HG02678 (cell line): ENCODE measurements around the gene SRRM5.
"Not testable (repeated sequence)": the region's sequence is repeated elsewhere in the genome, so short reads cannot be mapped to it uniquely, and the experiment has no call there.

Source experiments
- ATAC-seq: cut with Tn5 transposase; IDR thresholded peaks from one replicate; pipeline ENCODE4 v1.9.1; 2021; ENCODE audit warnings: mild to moderate bottlenecking, moderate library complexity; ENCODE audit not compliant: unreplicated experiment

SRRM5 gene

DNA sequence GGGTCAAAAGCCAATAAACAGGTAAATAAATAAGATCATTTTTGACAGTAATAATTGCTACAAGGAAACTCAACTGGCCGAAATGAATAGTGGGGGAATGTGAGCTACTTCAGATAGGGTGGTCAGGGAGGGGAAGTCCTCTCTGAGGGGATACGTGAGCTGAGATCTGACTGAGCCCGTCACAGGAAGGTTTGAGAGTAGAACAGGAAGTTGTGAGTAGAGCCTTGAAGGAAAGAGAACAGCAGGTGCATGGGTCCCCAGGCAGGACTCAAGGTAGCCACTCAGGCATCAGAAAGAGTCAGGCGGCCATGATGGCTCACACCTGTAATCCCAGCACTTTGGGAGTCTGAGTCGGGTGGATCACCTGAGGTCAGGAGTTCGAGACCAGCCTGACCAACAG, 22.2 kb upstream of the SRRM5 start:
- ATAC-seq, result no peak

GRCh38 chr19:43591904-43592772, 19.8 kb upstream of the SRRM5 start:
- no peak for ATAC-seq

GRCh38 chr19:43592800-43593350, 19.0 kb upstream of the SRRM5 start:
- ATAC-seq, result no peak

GRCh38 chr19:43594081-43594697, 17.7 kb upstream of the SRRM5 start:
- ATAC-seq, result no peak

DNA sequence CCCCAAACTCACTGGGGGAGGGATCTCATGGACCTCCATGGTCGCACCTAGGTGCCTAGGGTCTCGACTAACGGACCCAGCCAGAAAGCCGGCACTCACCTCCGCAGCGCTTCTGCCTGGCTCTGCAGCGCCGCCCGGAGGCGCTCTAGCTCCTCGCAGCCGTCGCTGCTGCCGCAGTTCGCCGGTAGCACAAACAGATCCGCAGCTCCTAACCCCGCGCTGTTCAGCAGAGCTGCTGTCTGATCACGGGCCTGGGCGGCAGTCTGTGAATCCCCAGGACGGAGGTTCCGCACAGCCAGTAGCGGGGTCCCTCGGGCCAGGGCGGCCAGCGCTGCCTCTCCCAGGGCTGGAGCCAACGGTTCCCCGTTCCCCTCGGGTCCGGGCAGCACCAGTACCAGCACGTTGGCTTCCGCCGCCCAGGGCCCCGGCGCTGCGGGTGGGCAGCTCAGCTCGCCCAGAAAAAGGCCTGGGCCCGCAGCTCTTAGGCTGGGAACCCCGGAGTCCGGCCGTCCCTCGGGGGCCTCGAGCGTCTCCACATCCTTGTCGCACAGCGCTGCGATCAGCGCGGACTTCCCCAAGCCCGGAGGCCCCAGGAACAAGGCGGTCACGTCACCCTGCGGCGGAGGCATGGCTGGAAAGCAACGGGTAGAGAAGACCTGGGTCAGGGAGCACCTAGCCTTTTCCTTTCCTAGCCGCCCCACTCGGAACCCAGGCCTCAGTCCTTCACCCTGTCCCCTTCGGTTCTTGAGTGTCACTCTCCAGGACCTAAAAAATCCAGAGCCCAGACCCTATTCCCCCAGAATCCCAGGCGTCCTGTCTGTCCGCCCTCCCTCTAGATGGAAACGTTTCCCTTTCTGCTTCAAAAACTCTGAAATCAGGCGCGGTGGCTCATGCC, 16.9 kb upstream of the SRRM5 start:
- ATAC-seq, result no peak

DNA sequence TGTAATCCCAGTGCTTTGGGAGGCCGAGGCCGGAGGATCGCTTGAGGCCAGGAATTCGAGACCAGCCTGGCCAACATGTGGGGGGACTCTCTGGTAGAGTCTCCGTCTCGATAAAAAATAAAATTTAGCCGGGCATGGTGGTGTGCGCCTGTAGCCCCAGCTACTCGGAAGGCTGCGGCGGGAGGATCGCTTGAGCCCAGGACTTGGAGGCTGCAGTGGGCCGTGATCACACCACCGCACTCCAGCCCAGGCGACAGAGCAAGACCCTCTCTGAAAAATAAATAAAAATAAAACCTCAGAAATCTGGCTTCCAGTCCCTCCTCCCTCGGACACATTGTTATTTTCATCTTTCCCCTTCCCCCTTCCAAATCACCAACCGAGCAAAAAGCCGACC, 16.3 kb upstream of the SRRM5 start:
- peak; percentile 1 for ATAC-seq

DNA sequence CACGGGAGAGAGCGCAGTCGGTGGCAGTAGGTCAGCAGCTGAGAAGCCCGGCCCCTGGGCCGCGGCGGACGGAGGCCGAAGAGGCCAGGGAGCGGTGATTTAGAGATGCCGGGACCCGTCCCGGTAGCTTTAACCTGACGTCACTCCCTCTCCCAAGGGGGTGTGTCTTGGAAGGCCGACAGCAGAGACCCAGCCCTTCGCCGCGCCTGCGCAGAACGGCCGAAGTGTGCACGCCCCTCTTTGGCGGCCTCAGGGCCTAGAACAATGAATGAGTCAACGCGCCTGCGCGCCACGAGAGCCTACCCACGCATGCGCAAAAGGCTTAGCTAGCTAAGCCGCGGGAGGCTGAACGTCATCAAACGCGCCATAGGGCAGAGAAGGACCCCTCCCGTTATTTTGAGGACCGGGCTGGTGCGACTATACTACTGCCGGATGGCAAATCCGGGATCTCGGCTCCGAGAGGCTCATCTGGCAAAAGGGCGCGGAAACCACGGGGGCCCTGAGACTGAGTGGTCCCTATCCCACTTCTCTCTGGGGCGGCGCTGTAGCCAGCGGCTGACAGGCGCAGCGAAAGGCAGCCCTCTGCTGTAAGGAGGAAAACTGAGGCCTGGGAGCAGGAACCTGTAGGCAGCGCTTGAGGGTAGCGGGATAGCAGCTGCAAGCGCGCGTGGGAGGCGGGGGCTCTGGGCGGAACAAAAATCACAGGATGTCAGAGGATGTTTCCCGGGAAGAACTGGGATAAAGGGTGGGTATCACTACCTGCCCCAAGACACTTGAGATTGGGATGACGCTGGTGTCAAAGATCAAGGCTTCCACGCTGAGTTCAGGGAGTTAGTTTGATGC, 15.7 kb upstream of the SRRM5 start, which contains the start of the genes IRGQ and ZNF576:
Gene IRGQ, minus strand, starts transcription at position 136 of the 843 bp plus-strand sequence. CDS start 796 bp downstream, outside the sequence.
Gene ZNF576, plus strand, starts transcription at position 597 of the 843 bp plus-strand sequence. CDS start 514 bp downstream, outside the sequence.
- ATAC-seq, result peak; percentile 85

DNA sequence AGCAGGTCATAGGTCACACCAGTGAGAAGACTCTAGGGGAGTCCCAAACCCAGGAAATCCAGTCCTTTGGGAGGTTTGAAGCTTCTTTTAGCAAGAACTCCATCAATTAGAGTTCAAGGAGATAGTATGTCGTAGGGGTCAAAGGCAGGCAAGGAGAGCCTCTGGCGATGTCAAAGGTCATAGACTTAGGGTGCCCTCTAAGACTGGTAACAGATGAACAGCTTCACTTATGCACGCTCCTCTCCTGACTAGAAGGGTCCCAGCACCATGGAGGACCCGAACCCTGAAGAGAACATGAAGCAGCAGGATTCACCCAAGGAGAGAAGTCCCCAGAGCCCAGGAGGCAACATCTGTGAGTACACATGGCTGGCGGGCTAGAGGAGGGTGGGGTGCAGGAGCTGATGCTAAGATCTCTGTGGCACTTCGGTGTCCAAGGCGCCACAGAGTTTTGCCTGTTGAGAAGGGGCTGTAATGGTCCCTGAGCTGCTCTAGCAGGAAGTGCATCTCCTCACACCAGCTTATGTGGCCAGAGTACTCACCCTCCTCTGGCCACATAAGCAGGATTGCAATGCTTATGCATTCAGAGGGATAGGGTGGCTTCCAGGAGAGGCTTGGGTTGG, 14.9 kb upstream of the SRRM5 start:
- no peak for ATAC-seq

DNA sequence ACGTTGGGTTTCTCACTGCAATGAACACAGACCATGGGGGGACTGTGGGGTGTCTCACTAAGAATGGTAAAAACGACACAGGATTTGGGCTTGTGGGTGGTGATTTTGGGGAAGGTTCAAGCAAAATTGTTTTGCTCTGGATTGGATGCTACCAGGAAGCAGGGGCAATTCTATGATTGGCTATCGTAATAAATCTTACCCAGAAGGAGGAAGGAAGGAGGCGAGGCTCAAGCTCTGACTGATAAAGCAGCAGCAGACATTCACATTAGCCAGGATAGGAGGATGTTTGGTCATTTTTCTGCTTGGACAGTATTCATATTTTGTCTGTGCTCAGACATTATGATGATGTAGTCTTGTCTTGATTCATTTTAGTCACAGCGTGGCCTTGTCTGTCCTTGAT, 14.0 kb upstream of the SRRM5 start:
- ATAC-seq, result no peak

GRCh38 chr19:43598445-43599240, 13.2 kb upstream of the SRRM5 start:
- no peak for ATAC-seq

GRCh38 chr19:43599635-43600295, 12.1 kb upstream of the SRRM5 start:
- ATAC-seq, result no peak

- ATAC-seq, result not testable (repeated sequence)
Measured at GRCh38 chr19:43600326-43600725, 11.6 kb upstream of the SRRM5 start.

GRCh38 chr19:43605875-43606568, 5.9 kb upstream of the SRRM5 start:
- ATAC-seq, result no peak

DNA sequence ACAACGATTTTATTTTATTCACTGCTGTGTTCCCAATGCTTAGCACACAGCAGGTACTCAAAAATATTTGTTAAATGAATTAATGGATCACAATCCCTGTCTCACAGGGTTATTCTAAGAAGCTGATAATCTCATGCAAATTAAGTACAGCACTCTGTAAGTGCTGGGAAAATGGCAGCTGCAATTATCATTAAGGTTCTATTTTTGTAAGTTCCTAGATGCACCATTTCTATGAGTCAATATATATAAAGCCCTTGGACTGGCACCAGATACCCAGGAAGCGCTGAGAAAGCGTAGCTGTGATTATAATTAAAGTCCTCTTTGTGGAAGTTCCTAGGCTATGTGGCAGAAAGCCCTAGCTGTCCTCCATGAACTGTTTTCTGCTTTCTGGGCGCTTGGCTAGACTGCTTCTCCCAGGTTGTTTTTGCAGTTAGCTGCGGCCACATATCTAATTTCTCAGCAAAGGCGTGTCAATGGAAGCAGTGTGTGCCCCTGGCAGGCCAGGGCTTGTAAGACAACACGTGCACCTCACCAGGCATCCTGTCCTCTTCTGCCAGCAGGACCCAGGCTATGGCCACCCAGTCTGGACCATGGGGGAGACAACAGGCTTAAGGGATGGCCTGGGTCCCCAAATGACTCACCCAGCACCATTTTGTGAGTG, 5.2 kb upstream of the SRRM5 start:
- no peak for ATAC-seq

- ATAC-seq, result no peak
Measured at GRCh38 chr19:43607238-43608205, 4.4 kb upstream of the SRRM5 start.

DNA sequence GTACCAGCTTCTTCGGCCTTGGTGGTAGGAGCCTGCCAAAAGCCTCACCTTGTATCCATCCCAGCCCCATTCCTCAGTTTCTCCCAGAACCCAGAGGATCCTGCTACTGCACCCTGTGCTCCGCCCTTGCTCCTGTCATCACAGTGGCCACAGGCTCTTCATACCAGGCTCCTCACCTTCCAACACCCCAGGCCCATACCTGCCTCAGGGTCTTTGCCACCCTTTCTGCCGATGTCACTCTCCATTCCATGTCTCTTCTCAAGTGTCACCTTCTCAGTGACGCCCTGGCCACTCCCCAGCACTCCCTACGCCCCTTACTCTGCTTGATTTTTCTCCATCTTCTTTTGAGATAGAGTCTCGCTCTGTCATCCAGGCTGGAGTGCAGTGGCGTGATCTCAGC, 2.0 kb upstream of the SRRM5 start:
- no peak for ATAC-seq
